K562 (cell line): ENCODE data around the gene PHTF1. TPM values are rescaled to one million over a fixed set of nuclear protein-coding genes. Genes with fewer than 3 reads are reported as not detected.

ENCODE experiments used
- AFF4 ChIP-seq: sonication (generic); formaldehyde crosslinking; IDR thresholded peaks from 2 replicates; pipeline ENCODE4 v1.8.0; 2023; ENCODE audit warnings: mild to moderate bottlenecking, missing genetic modification reagents
- ARID2 ChIP-seq: fragments of 450-650 bp; IDR thresholded peaks from 2 replicates; pipeline ENCODE4 v1.6.1; 2017; ENCODE audit warnings: antibody characterized with exemption, mild to moderate bottlenecking
- ARNT ChIP-seq, 2 experiments: fragments of 450-650 bp; IDR thresholded peaks; 2 replicates each; pipeline ENCODE4 v1.6.1; 2016; ENCODE audit warnings: mild to moderate bottlenecking in 1 of 2
- CBFA2T3 ChIP-seq: fragments of 450-650 bp; IDR thresholded peaks from 2 replicates; pipeline ENCODE4 v1.6.1; 2017
- DMBX1 ChIP-seq: fragments of 250-450 bp; sonication (Bioruptor Pico); IDR thresholded peaks from 2 replicates; pipeline ENCODE4 v1.8.0; 2022; ENCODE audit warnings: inconsistent platforms, mild to moderate bottlenecking, moderate library complexity, borderline replicate concordance
- MIER1 ChIP-seq: fragments of 450-650 bp; IDR thresholded peaks from 2 replicates; pipeline ENCODE4 v1.6.1; 2016; ENCODE audit warnings: antibody characterized with exemption, mild to moderate bottlenecking, low read depth
- MNT ChIP-seq, 2 experiments: fragments of 450-650 bp; conservative IDR thresholded peaks; 2 replicates each; pipeline ENCODE4 v1.6.1; 2017; ENCODE audit warnings: mild to moderate bottlenecking in 2 of 2, moderate library complexity in 2 of 2
- SAFB2 ChIP-seq: fragments of 200-400 bp; formaldehyde crosslinking; IDR thresholded peaks from 2 replicates; pipeline ENCODE4 v1.6.1; 2018; ENCODE audit warnings: borderline replicate concordance, low read length, low read depth, moderate library complexity; ENCODE audit not compliant: severe bottlenecking
- SIRT6 ChIP-seq: IDR thresholded peaks from one replicate; pipeline ENCODE4 v1.6.1; 2012; ENCODE audit warnings: low read depth, mild to moderate bottlenecking, control low read depth, inconsistent platforms, low read length, moderate library complexity
- SNRNP70 ChIP-seq: fragments of 200-400 bp; formaldehyde crosslinking; optimal IDR thresholded peaks from 2 replicates; pipeline ENCODE3; 2017; ENCODE audit warnings: low read depth, low read length
- TARDBP ChIP-seq: fragments of 450-650 bp; IDR thresholded peaks from 2 replicates; pipeline ENCODE4 v1.6.1; 2016
- ZBTB9 ChIP-seq: fragments of 450-650 bp; formaldehyde crosslinking; IDR thresholded peaks from 2 replicates; pipeline ENCODE4 v1.4.0; 2020; ENCODE audit warnings: mild to moderate bottlenecking, moderate library complexity
- ZNF282 ChIP-seq: sonication (generic); formaldehyde crosslinking; IDR thresholded peaks from 2 replicates; pipeline ENCODE4 v1.8.1; 2023; ENCODE audit warnings: missing genetic modification reagents
- ZNF395 ChIP-seq: fragments of 200-800 bp; sonication (Bioruptor generic); IDR thresholded peaks from 2 replicates; pipeline ENCODE4 v1.6.1; 2017; ENCODE audit warnings: missing genetic modification characterization, missing compliant biosample characterization
- ZNF644 ChIP-seq: fragments of 200-800 bp; sonication (Bioruptor generic); IDR thresholded peaks from 2 replicates; pipeline ENCODE4 v1.6.1; 2016; ENCODE audit warnings: low read depth, missing genetic modification characterization, missing compliant biosample characterization
- ZNF740 ChIP-seq, 3 experiments: fragments of 200-800 bp in 1 of 3; sonication (Bioruptor generic) in 1 of 3; sonication (generic) in 1 of 3; formaldehyde crosslinking in 1 of 3; IDR thresholded peaks; 2 replicates each; pipeline versions ENCODE4 v1.6.1 to v1.8.0; 2016 to 2022; ENCODE audit warnings: mild to moderate bottlenecking in 2 of 3, missing compliant biosample characterization in 2 of 3, missing genetic modification characterization in 2 of 3, missing genetic modification reagents in 1 of 3
- ZSCAN29 ChIP-seq: fragments of 450-650 bp; IDR thresholded peaks from 2 replicates; pipeline ENCODE4 v1.6.1; 2017
- polyA plus RNA-seq, 8 experiments: library from polyadenylated mRNA; depleted of rRNA in 4 of 8; stranded (reverse) in 5 of 8; unstranded in 3 of 8; fragments of >200 nt; fragmentation: Nextera tagmentation in 2 of 8; fragmentation: Illumina TruSeq in 1 of 8; extraction: Ambion mirVana in 2 of 8; extraction: Trizol in 1 of 8; gene quantifications; 2 replicates each; pipeline versions ENCODE4 v1.2.1 to v1.2.3, GENCODE V29; 2011 to 2014; ENCODE audit warnings: inconsistent platforms in 1 of 8, missing spikeins in 1 of 8
- total RNA-seq, 7 experiments: library from RNA; depleted of rRNA in 6 of 7; stranded (reverse); fragments of >200 nt in 6 of 7; fragmentation: Illumina TruSeq in 2 of 7; extraction: Trizol in 2 of 7; gene quantifications; 2 replicates each; pipeline versions ENCODE4 v1.2.1 to v1.2.3, GENCODE V29; 2011 to 2021; ENCODE audit warnings: low replicate concordance in 1 of 7

The PHTF1 gene
- total and polyA plus RNA-seq, 9 of the 15 experiments (the other 6 are each of a cell fraction or from before 2014, with no cell fraction given): 8.4 to 36.2 (median 23.0) TPM

GRCh38 chr1:113802367-113803007, 43.2 kb upstream of the PHTF1 start (continued):
- TF ChIP-seq AFF4 (CRISPR knock-in tag): no peak
- TF ChIP-seq ARID2: no peak
- no peak for TF ChIP-seq SNRNP70
- no peak for TF ChIP-seq ZBTB9 (CRISPR knock-in tag)
- peak in 1 of 2 experiments; percentile 64; a peak in 1 of 4 replicates for TF ChIP-seq ARNT (IDR thresholded peaks at IDR 0.05)
- no peak for TF ChIP-seq MIER1
- no peak for TF ChIP-seq SAFB2
- TF ChIP-seq ZNF644 (tag): no peak
- no peak for TF ChIP-seq SIRT6
- TF ChIP-seq ZNF395 (CRISPR knock-in tag): no peak
- no peak for TF ChIP-seq ZNF282
- no peak for TF ChIP-seq DMBX1 (CRISPR knock-in tag)
- no peak for TF ChIP-seq ZSCAN29
- TF ChIP-seq MNT (conservative IDR thresholded peaks at IDR 0.05): no peak
- no peak for TF ChIP-seq TARDBP
- TF ChIP-seq CBFA2T3: peak; percentile 74
- TF ChIP-seq ZNF740 (CRISPR knock-in tag; IDR thresholded peaks at IDR 0.05): no peak
- TF ChIP-seq ZNF740 (tag; IDR thresholded peaks at IDR 0.05): no peak
